ENCODE measurements around the gene OSCAR. TPM values are rescaled to one million over a fixed set of nuclear protein-coding genes. Genes with fewer than 3 reads are reported as not detected.

Gene OSCAR
- total and polyA plus RNA-seq, 10 of the 15 experiments (the other 5 are each of a cell fraction or from before 2014, with no cell fraction given), result 0.08 to 0.27 (median 0.10) TPM; not detected in 7

DNA sequence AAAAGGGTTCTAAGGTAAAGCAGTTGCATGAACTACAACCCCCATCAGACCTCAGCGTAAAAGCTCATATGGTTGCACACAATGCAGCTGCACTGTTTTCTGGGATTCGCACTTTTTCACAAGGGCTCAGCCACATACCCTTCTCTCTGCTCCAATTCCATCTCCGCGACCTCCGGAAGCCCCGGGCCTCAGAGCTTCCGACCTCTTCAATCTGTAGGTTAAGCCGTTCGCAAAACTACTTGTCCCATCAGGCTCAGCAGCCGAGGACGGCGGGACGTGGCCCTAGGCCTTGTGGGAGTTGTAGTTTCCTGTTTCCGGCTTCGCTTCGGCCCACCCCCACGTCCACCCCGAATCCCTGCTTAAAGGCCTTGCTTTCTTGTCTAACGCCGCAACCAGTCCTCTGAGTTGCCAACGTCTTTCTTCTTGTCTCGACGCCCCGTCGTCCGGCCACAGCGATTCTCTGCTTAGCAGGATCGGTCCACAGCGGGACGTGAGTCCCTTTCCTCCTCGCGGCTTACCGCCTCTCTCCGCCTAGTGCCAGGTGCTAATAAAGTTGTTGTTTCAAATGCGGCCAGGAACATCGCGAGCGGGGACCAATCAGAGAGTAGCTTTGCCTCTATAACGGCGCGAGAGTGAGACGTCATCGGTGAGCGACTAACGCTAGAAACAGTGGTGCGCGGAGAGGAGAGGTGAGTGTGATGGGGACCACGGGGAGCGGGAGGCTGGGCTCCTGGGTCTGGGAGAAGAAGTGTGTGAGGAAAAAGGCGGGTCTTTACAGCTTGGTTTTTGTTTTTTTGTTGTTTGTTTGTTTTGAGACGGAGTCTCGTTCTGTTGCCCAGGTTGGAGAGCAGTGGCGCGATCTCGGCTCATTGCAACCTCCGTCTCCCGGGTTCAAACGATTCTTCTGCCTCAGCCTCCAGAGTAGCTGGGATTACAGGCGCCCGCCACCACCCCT is 14.8 kb upstream of the OSCAR start, which contains the start of the genes PRPF31 and TFPT (continued):
- TF ChIP-seq, protein P1, sequence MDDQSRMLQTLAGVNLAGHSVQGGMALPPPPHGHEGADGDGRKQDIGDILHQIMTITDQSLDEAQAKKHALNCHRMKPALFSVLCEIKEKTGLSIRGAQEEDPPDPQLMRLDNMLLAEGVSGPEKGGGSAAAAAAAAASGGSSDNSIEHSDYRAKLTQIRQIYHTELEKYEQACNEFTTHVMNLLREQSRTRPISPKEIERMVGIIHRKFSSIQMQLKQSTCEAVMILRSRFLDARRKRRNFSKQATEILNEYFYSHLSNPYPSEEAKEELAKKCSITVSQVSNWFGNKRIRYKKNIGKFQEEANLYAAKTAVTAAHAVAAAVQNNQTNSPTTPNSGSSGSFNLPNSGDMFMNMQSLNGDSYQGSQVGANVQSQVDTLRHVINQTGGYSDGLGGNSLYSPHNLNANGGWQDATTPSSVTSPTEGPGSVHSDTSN (IDR thresholded peaks at IDR 0.05; ENCODE audit: insufficient replicate concordance, low read depth, low read length), result no peak
- TF ChIP-seq, protein P2, sequence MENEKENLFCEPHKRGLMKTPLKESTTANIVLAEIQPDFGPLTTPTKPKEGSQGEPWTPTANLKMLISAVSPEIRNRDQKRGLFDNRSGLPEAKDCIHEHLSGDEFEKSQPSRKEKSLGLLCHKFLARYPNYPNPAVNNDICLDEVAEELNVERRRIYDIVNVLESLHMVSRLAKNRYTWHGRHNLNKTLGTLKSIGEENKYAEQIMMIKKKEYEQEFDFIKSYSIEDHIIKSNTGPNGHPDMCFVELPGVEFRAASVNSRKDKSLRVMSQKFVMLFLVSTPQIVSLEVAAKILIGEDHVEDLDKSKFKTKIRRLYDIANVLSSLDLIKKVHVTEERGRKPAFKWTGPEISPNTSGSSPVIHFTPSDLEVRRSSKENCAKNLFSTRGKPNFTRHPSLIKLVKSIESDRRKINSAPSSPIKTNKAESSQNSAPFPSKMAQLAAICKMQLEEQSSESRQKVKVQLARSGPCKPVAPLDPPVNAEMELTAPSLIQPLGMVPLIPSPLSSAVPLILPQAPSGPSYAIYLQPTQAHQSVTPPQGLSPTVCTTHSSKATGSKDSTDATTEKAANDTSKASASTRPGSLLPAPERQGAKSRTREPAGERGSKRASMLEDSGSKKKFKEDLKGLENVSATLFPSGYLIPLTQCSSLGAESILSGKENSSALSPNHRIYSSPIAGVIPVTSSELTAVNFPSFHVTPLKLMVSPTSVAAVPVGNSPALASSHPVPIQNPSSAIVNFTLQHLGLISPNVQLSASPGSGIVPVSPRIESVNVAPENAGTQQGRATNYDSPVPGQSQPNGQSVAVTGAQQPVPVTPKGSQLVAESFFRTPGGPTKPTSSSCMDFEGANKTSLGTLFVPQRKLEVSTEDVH (IDR thresholded peaks at IDR 0.05; ENCODE audit: low read depth, partially characterized antibody), result peak; percentile 84
- 0 out of 2 replicates have a peak, but pooled peaks have one; percentile 15 for TF ChIP-seq TBL1XR1 (IDR thresholded peaks at IDR 0.05; ENCODE audit: low read depth, low read length)
- TF ChIP-seq CBFB (IDR thresholded peaks at IDR 0.05; ENCODE audit: low read depth), result peak; percentile 92; the same call in 1 of the 2 replicates
- peak; percentile 82 for TF ChIP-seq NKRF (conservative IDR thresholded peaks at IDR 0.05)
- TF ChIP-seq E2F4 (IDR thresholded peaks at IDR 0.05; ENCODE audit: low read depth, low read length), result 0 out of 2 replicates have a peak, but pooled peaks have one; percentile 9
- TF ChIP-seq RUNX3 (IDR thresholded peaks at IDR 0.05; ENCODE audit: low read length), result peak; percentile 96
- peak; percentile 73; the same call in 1 of the 2 replicates for TF ChIP-seq NFYB (IDR thresholded peaks at IDR 0.05; ENCODE audit: insufficient read depth, low read depth, low read length)
- peak; percentile 95 for TF ChIP-seq MXI1 (IDR thresholded peaks at IDR 0.05; ENCODE audit: low read depth, low read length)
- TF ChIP-seq NR2F1 (conservative IDR thresholded peaks at IDR 0.05), result peak; percentile 60
- peak; percentile 56 to 72; a peak in 2 of 4 replicates for TF ChIP-seq IKZF2 (IDR thresholded peaks at IDR 0.05)
- peak; percentile 91 for TF ChIP-seq HCFC1 (IDR thresholded peaks at IDR 0.05; ENCODE audit: low read length)
- TF ChIP-seq MEF2B (IDR thresholded peaks at IDR 0.05; ENCODE audit: partially characterized antibody, poor library complexity, severe bottlenecking), result peak; percentile 15
- TF ChIP-seq ZNF592 (IDR thresholded peaks at IDR 0.05), result no peak
- peak; percentile 100 for TF ChIP-seq TARDBP (IDR thresholded peaks at IDR 0.05; ENCODE audit: borderline replicate concordance)
- TF ChIP-seq ZNF274 (IDR thresholded peaks at IDR 0.05; ENCODE audit: insufficient read depth, insufficient read length), result no peak
- no peak for TF ChIP-seq BMI1 (IDR thresholded peaks at IDR 0.05; ENCODE audit: borderline replicate concordance)
